GM21526 (cell line): ENCODE results near the gene YEATS4.

ENCODE experiments used
- ATAC-seq: cut with Tn5 transposase; IDR thresholded peaks from one replicate; pipeline ENCODE4 v1.9.1; 2021; ENCODE audit warnings: moderate library complexity; ENCODE audit not compliant: unreplicated experiment, low FRiP score

YEATS4 gene

GRCh38 chr12:69341328-69341727, 18.2 kb upstream of the YEATS4 start:
- no peak for ATAC-seq

GRCh38 chr12:69342421-69342820, 17.1 kb upstream of the YEATS4 start:
- ATAC-seq: no peak

- no peak for ATAC-seq
Measured at GRCh38 chr12:69343357-69343756, 16.2 kb upstream of the YEATS4 start.

GRCh38 chr12:69343885-69344612, 15.5 kb upstream of the YEATS4 start:
- ATAC-seq: no peak

- no peak for ATAC-seq
Measured at GRCh38 chr12:69345077-69345476, 14.5 kb upstream of the YEATS4 start.

- no peak for ATAC-seq
Measured at GRCh38 chr12:69345742-69346141, 13.8 kb upstream of the YEATS4 start.

- ATAC-seq: no peak
Measured at GRCh38 chr12:69348162-69348938, 11.2 kb upstream of the YEATS4 start, which contains the start of gene LYZ. TSS of gene LYZ (plus strand) at chr12:69348381. CDS start at chr12:69348409, 28 bp downstream.

GRCh38 chr12:69350002-69350626, 9.4 kb upstream of the YEATS4 start:
- ATAC-seq: no peak

- no peak for ATAC-seq
Measured at GRCh38 chr12:69350777-69351176, 8.8 kb upstream of the YEATS4 start.

GRCh38 chr12:69351462-69352236, 7.9 kb upstream of the YEATS4 start:
- ATAC-seq: no peak

- ATAC-seq: no peak
Measured at GRCh38 chr12:69352904-69353303, 6.6 kb upstream of the YEATS4 start.

- ATAC-seq: no peak
Measured at GRCh38 chr12:69354172-69354555, 5.4 kb upstream of the YEATS4 start.

GRCh38 chr12:69354556-69355187, 4.9 kb upstream of the YEATS4 start:
- no peak for ATAC-seq

GRCh38 chr12:69355363-69356028, 4.0 kb upstream of the YEATS4 start:
- ATAC-seq: no peak

GRCh38 chr12:69360348-69360672, 767 bp downstream of the YEATS4 start:
- ATAC-seq: no peak

- no peak for ATAC-seq
Measured at GRCh38 chr12:69366796-69367195, 7.3 kb downstream of the YEATS4 start.

- ATAC-seq: no peak
Measured at GRCh38 chr12:69368171-69368570, 8.6 kb downstream of the YEATS4 start.

GRCh38 chr12:69383074-69383473, 23.5 kb downstream of the YEATS4 start:
- ATAC-seq: no peak

- no peak for ATAC-seq
Measured at GRCh38 chr12:69385038-69385437, 25.5 kb downstream of the YEATS4 start.

- no peak for ATAC-seq
Measured at GRCh38 chr12:69386921-69387320, 27.4 kb downstream of the YEATS4 start.
